NCI-H510A treated with DMSO at 0.1 percent for 48 hours (cell line): Measurements from ENCODE around the gene ZNF699.
"Not testable (repeated sequence)": the region's sequence is repeated elsewhere in the genome, so short reads cannot be mapped to it uniquely, and the experiment has no call there.

Experiments
- DNase-seq: peaks from one replicate; lab custom pipeline; 2025; lab: John Stamatoyannopoulos, UW

The ZNF699 gene

DNA sequence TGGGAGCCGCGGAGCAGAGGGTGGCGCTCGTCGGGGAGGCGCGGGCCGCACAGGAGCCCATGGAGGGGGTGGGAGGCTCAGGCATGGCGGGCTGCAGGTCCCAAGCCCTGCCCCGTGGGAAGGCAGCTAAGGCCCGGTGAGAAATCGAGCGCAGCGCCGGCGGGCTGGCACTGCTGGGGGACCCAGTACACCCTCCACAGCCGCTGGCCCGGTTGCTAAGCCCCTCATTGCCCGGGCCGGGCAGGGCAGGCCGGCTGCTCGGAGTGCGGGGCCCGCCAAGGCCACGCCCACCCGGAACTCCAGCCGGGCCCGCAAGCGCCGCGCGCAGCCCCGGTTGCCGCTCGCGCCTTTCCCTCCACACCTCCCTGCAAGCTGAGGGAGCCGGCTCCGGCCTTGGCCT, 26.2 kb downstream of the ZNF699 start:
- not testable (repeated sequence) for DNase-seq

- no peak for DNase-seq
Measured at GRCh38 chr19:9251236-9251635, 58.4 kb downstream of the ZNF699 start.

DNA sequence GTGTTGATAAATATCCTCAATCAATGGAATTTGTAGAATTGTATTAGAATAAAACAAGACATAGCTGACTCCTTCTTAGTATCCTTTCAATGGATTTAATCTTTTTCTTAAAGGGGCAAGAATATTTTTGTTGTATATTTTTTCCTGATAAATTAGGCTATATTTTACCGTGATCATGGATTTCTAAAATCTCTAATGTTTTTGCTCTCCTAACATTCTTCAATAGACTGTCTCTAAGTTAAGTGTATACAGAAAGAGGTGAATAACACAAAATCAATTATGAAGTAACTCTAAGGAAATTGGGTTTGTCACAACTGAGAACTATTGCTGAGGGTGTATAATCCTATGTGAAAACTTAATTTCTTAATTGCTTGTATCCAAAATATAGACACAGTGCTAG, 59.0 kb downstream of the ZNF699 start, which contains the start of gene OR7E24:
TSS of gene OR7E24 (plus strand) at position 301 of the 400 bp plus-strand sequence. CDS start 114 bp downstream, outside the sequence.
- DNase-seq, result no peak
